WTC11 (cell line): ENCODE data around the gene SYTL1. TPM values are rescaled to one million over a fixed set of nuclear protein-coding genes. Genes with fewer than 3 reads are reported as not detected.

Experiments used
- ATAC-seq: fragments of 200-7000 bp; cut with Tn5 transposase; 2 replicates; pipeline ENCODE4 v1.10.0; 2021; ENCODE audit warnings: mild to moderate bottlenecking, moderate library complexity
- CTCF ChIA-PET: fragments of 300-600 bp; sonication (Branson Sonifier 250); formaldehyde crosslinking; loops from one replicate; lab custom pipeline; 2021; ENCODE audit warnings: antibody characterized with exemption; lab: Charles Lee
- POLR2A ChIA-PET: fragments of 350-600 bp; sonication (Branson Sonifier 250); formaldehyde crosslinking; loops from one replicate; lab custom pipeline; 2021; ENCODE audit warnings: antibody characterized with exemption; lab: Charles Lee
- DNase-seq: peaks from one replicate; pipeline ENCODE4 v3.0.0; 2021; ENCODE audit warnings: low spot score
- H3K27ac Mint-ChIP-seq: 2 replicates; pipeline ENCODE4 v1.8.0; 2021; ENCODE audit warnings: mixed read lengths
- H3K27me3 Mint-ChIP-seq: 2 replicates; pipeline ENCODE4 v1.8.0; 2021; ENCODE audit warnings: low read depth, mild to moderate bottlenecking, moderate library complexity, mixed read lengths
- H3K36me3 Mint-ChIP-seq: 2 replicates; pipeline ENCODE4 v1.8.0; 2021; ENCODE audit warnings: mixed read lengths
- H3K4me1 Mint-ChIP-seq: 2 replicates; pipeline ENCODE4 v1.8.0; 2022; ENCODE audit warnings: mixed read lengths
- H3K4me3 Mint-ChIP-seq: 2 replicates; pipeline ENCODE4 v1.8.0; 2021; ENCODE audit warnings: mild to moderate bottlenecking, moderate library complexity, mixed read lengths
- H3K9me3 Mint-ChIP-seq: 2 replicates; pipeline ENCODE4 v1.8.0; 2021; ENCODE audit warnings: mixed read lengths
- AR ChIP-seq: fragments of 250-450 bp; sonication (Bioruptor Pico); IDR thresholded peaks from 2 replicates; pipeline ENCODE4 v1.9.0; 2021; ENCODE audit warnings: mild to moderate bottlenecking
- CTCF ChIP-seq: fragments of 200-600 bp; IDR thresholded peaks from 2 replicates; pipeline ENCODE4 v1.8.0; 2022; ENCODE audit warnings: antibody characterized with exemption
- EMX1 ChIP-seq: fragments of 250-450 bp; sonication (Bioruptor Pico); IDR thresholded peaks from 2 replicates; pipeline ENCODE4 v1.8.0; 2021; ENCODE audit warnings: mild to moderate bottlenecking
- ERG ChIP-seq: fragments of 250-450 bp; sonication (Bioruptor Pico); IDR thresholded peaks from 2 replicates; pipeline ENCODE4 v1.8.0; 2021; ENCODE audit warnings: mild to moderate bottlenecking
- KAT7 ChIP-seq: sonication (generic); formaldehyde crosslinking; IDR thresholded peaks from 2 replicates; pipeline ENCODE4 v1.8.1; 2023; ENCODE audit warnings: missing genetic modification reagents, mild to moderate bottlenecking, borderline replicate concordance
- RELA ChIP-seq: sonication (generic); formaldehyde crosslinking; IDR thresholded peaks from 2 replicates; pipeline ENCODE4 v1.8.1; 2022; ENCODE audit warnings: missing genetic modification reagents, mild to moderate bottlenecking, borderline replicate concordance
- SP1 ChIP-seq: sonication (generic); formaldehyde crosslinking; conservative IDR thresholded peaks from 2 replicates; pipeline ENCODE4 v1.8.1; 2022; ENCODE audit warnings: missing genetic modification reagents
- STAT6 ChIP-seq: sonication (generic); formaldehyde crosslinking; conservative IDR thresholded peaks from 2 replicates; pipeline ENCODE4 v1.8.1; 2023; ENCODE audit warnings: mild to moderate bottlenecking, low read depth, missing genetic modification reagents, moderate library complexity
- TCF7 ChIP-seq: sonication (generic); formaldehyde crosslinking; IDR thresholded peaks from 2 replicates; pipeline ENCODE4 v1.8.0; 2022; ENCODE audit warnings: mild to moderate bottlenecking, low read depth, missing genetic modification reagents, moderate library complexity
- TEAD1 ChIP-seq: sonication (generic); formaldehyde crosslinking; IDR thresholded peaks from 2 replicates; pipeline ENCODE4 v1.8.0; 2022; ENCODE audit warnings: mild to moderate bottlenecking, missing genetic modification reagents
- ZNF232 ChIP-seq: sonication (generic); formaldehyde crosslinking; IDR thresholded peaks from 2 replicates; pipeline ENCODE4 v1.8.0; 2022; ENCODE audit warnings: mild to moderate bottlenecking, missing genetic modification reagents
- ZNF317 ChIP-seq: sonication (generic); formaldehyde crosslinking; IDR thresholded peaks from 2 replicates; pipeline ENCODE4 v1.8.1; 2023; ENCODE audit warnings: low read depth, mild to moderate bottlenecking, moderate library complexity, missing genetic modification reagents, borderline replicate concordance
- ZNF416 ChIP-seq: fragments of 250-450 bp; sonication (Bioruptor Pico); IDR thresholded peaks from 2 replicates; pipeline ENCODE4 v1.9.0; 2021; ENCODE audit warnings: mild to moderate bottlenecking, inconsistent platforms
- ZNF532 ChIP-seq: fragments of 250-450 bp; sonication (Bioruptor Pico); IDR thresholded peaks from 2 replicates; pipeline ENCODE4 v1.9.0; 2021; ENCODE audit warnings: mild to moderate bottlenecking, borderline replicate concordance
- total RNA-seq: library from RNA; stranded (reverse); gene quantifications from 3 replicates; pipeline ENCODE4 v1.2.3, GENCODE V29; 2021

Gene SYTL1
- total RNA-seq, 1 experiment from 2014 or later = 18.0 TPM

GRCh38 chr1:27293915-27294314 lies 47.9 kb upstream of the SYTL1 start (continued):
- TF ChIP-seq ERG (CRISPR knock-in tag) = no peak
- TF ChIP-seq ZNF317 (CRISPR knock-in tag) = no peak
- TF ChIP-seq RELA (CRISPR knock-in tag) = no peak
- TF ChIP-seq EMX1 (CRISPR knock-in tag) = no peak
- TF ChIP-seq SP1 (CRISPR knock-in tag) = no peak
- TF ChIP-seq KAT7 (CRISPR knock-in tag) = no peak

GRCh38 chr1:27296773-27297291 lies 45.0 kb upstream of the SYTL1 start:
- CTCF ChIA-PET = interaction anchor here (0.5 to 9.0 kb wide), 91 partner anchors 9 to 429 kb away, joined by 3 to 260 read pairs (median 4); partner anchors contain the start of genes AHDC1, CD164L2, IFI6 and MAP3K6
- ATAC-seq (peak; percentile 54), DNase-seq (peak; percentile 90)
- Mint-ChIP-seq H3K4me1 (peaks cover 18% of the 10 kb centered on the region), H3K36me3 (no peaks in the 10 kb centered on the region; the same call in 1 of the 2 replicates), H3K27ac (no peak overlapping the region), H3K9me3 (no peaks in the 10 kb centered on the region), H3K27me3 (no peaks in the 10 kb centered on the region), H3K4me3 (no peak overlapping the region)
- POLR2A ChIA-PET = interaction anchor here (0.6 to 1.7 kb wide), 2 partner anchors 69 to 772 kb away, joined by 3 to 4 read pairs; no protein-coding TSS in a partner anchor
- TF ChIP-seq TEAD1 (CRISPR knock-in tag) = no peak
- peak; percentile 75 for TF ChIP-seq CTCF
- no peak for TF ChIP-seq ZNF317 (CRISPR knock-in tag)

GRCh38 chr1:27297903-27298302 lies 43.9 kb upstream of the SYTL1 start:
- H3K27ac Mint-ChIP-seq = no peak overlapping the region
- CTCF ChIA-PET = interaction anchor here (0.6 to 9.0 kb wide), 14 partner anchors 12 to 1567 kb away, joined by 3 to 260 read pairs (median 24); partner anchors contain the start of genes CD164L2 and MAP3K6
- DNase-seq (no peak), ATAC-seq (no peak)
- H3K4me1 Mint-ChIP-seq = peaks cover 22% of the 10 kb centered on the region
- no peak overlapping the region for H3K4me3 Mint-ChIP-seq
- POLR2A ChIA-PET = no interaction called here
- no peaks in the 10 kb centered on the region for H3K27me3 Mint-ChIP-seq
- peaks cover 3% of the 10 kb centered on the region for H3K36me3 Mint-ChIP-seq
- no peaks in the 10 kb centered on the region for H3K9me3 Mint-ChIP-seq
- TF ChIP-seq AR (no peak), ZNF532 (CRISPR knock-in tag) (no peak), TCF7 (no peak), ERG (CRISPR knock-in tag) (no peak), STAT6 (CRISPR knock-in tag) (no peak), ZNF232 (no peak), EMX1 (CRISPR knock-in tag) (no peak), ZNF416 (CRISPR knock-in tag) (no peak)
